LNCAP (cell line): ENCODE data around the gene KCTD17.

Experiments
- TF ChIP-seq, protein P1 (sequence below): fragments of 450-650 bp; IDR thresholded peaks from 2 replicates; pipeline ENCODE4 v1.5.1; 2017; ENCODE audit warnings: mild to moderate bottlenecking

Gene KCTD17

DNA sequence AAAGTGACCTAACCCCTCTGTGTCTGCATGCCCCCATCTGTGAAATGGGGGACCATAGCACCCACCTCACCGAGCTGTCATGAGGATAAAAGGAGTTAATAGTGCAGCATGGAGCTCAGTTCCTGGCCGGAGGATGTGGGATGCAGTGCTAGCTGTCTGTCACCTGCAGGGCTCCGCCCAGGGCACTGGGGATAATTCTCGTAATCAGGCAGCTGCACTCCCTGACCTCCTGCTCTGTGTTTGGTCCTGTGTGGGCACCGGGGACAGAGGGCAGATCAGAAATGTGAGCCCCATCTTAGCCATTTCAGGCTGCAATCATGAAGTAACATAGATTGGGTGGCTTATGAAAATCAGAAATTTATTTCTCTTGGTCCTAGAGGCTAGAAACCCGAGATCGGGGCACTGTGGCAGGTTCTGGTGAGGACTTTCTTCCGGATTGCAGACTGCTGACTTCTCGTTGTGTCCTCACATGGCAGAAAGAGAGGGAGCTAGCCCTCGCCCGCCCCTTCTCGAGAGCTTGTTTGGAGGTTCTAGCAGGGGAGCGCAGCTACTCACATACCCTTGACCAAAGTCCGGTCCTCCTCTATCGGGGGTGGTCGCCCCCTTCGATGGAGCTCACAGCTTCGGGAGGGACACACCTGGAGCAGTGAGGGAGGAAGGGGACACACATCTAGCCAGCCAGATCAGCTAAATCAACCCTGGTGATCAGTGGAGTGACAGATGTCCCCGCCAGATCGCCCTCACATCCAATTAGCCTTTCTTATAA is 3.2 kb downstream of the KCTD17 start:
- TF ChIP-seq, protein P1, sequence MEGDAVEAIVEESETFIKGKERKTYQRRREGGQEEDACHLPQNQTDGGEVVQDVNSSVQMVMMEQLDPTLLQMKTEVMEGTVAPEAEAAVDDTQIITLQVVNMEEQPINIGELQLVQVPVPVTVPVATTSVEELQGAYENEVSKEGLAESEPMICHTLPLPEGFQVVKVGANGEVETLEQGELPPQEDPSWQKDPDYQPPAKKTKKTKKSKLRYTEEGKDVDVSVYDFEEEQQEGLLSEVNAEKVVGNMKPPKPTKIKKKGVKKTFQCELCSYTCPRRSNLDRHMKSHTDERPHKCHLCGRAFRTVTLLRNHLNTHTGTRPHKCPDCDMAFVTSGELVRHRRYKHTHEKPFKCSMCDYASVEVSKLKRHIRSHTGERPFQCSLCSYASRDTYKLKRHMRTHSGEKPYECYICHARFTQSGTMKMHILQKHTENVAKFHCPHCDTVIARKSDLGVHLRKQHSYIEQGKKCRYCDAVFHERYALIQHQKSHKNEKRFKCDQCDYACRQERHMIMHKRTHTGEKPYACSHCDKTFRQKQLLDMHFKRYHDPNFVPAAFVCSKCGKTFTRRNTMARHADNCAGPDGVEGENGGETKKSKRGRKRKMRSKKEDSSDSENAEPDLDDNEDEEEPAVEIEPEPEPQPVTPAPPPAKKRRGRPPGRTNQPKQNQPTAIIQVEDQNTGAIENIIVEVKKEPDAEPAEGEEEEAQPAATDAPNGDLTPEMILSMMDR: no peak

DNA sequence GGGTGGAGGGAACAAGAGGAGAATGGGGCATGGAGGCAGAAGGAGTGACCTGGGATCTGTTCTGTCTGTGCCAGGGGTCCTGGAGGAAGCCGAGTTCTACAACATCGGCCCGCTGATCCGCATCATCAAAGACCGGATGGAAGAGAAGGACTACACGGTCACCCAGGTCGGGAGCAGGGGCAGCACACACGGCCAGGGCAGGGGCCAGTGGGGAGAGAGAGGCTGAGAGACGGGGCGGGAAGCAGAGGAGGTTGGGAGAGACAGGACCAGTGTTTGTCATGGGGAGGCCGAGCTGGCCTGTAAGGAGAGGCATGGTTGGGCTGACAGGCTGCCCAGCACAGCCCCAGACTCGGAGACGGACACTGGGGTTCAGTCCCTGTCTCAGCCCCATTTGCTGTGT is 4.7 kb downstream of the KCTD17 start:
- TF ChIP-seq, protein P1: no peak

DNA sequence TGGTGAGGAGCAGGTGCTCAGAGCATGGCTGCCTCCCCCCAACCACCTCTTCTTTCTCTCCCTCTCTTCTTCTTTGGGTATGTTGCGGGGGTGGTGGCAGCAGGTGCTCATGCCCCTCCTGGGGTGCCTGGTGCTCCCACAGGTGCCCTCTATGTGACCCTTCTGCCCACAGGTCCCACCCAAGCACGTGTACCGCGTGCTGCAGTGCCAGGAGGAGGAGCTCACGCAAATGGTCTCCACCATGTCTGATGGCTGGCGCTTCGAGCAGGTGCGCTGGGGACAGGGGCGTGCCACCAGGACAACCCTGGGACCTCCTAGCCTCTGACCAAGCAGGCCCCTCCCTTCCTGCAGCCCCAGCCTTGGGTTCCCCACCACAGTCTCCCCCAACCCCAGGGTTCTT is 5.7 kb downstream of the KCTD17 start:
- TF ChIP-seq, protein P1: no peak

DNA sequence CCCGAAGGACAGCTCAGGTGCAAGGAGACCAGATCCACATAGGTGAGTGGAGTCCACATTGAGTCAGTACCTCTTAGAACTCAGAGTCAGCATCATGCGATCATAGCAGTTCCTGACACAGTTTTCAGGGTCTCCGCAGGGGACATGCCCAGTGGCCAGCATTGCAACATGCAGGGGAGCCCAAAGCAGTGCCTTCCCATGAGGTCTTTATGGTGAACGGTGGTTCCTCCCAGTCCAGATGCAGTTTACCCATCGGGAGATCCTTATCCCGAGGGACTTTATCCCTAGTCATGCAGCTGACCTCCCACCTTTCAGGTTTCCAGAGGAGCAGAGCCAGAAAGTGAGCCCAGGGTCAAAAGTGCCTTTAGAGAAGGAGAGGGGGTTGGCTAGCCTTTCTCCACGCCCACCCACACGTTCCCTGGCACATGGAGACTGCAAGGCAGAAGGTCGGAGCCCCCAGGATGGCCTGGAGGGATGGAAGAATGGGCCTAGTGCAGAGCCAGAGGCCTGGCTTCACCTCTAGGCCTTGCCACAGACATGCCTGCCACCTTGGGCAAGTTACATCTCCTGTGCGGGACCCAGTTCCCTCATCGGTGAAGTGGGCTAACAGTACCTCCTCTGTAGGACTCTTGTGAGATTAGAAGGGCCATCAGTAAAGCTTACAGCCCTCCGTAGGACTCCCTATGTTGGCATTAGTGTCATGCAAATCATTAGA is 6.4 kb downstream of the KCTD17 start:
- TF ChIP-seq, protein P1: no peak

DNA sequence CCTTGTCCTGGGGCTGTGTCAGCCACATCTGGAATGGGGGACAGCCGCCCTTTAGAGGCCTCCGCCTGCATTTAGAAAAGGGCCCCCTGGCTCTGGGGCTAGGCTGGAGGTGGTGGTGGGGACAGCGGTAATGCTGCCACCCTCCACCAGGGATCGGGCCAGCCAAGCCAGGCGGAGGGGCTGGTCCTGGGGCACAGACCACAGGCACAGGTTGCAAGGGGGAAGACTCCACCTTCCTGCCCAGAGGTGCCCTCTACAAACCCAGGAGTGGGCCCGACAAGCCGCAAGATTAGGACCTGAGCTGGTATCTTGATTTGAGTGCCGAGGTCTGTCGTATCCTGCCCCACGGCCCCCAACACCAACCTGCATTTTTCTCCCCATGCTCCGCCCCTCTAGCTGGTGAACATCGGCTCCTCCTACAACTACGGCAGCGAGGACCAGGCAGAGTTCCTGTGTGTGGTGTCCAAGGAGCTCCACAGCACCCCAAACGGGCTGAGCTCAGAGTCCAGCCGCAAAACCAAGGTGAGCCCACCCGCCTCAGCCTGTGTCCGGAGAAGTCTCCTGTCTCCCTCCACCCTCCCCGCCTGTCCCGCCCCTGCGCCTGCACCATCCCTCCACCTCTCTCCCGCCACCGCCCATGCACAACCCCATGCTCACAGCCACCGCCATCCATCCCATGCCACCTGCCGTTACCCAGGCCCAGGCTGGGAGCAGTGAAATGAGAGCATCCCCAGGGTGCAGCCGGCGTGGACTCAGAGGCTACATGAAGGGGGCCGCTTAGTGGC is 7.6 kb downstream of the KCTD17 start:
- TF ChIP-seq, protein P1: no peak

DNA sequence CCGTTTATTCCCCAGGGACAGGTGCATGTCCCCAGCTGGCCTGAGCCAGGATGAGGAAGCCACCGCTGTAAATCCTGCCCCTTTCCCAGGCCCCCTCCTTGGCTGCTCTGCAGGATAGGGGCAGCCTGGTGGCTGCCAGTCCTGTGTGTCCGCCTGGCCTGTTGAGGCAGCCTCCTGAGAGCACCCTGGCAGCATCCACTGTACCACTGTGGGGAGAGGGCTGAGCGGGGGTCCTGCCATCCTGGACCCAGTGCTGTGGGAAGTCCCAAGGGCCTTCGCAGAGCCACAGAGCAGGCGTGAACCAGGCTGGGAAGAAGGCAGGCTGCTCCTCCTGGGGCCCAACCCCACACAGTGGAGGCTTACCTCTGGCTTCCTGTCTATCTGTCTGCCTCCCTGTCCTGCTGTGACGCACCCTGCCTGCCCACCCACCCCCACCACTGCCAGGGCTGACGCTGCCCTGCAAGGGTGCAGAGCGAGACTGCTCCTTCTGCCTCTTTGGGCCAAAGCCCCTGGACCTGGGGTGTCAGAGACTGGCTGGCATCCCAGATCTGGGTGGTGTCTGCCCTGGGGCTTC is 8.4 kb downstream of the KCTD17 start:
- TF ChIP-seq, protein P1: no peak
